Activated T-cell treated with anti-CD3 and anti-CD28 coated beads, Interleukin-2, amount 50 U/mL, for 72 hours (primary cell): Measurements from ENCODE around the gene CCDC30. TPM values are rescaled to one million over a fixed set of nuclear protein-coding genes. Genes with fewer than 3 reads are reported as not detected.
"Not testable (repeated sequence)": the region's sequence is repeated elsewhere in the genome, so short reads cannot be mapped to it uniquely, and the experiment has no call there.

Experiments
- ATAC-seq, 2 donors: fragments of 150-1000 bp; cut with Tn5 transposase; replicated peaks in 1 of 2; 2 replicates each; pipeline ENCODE4 v1.10.0; 2021; ENCODE audit warnings: moderate library complexity in 2 of 2, mild to moderate bottlenecking in 1 of 2
- DNase-seq, 2 donors: peaks; one replicate each; pipeline ENCODE4 v3.0.0; 2021 to 2022; ENCODE audit warnings: mixed read lengths in 1 of 2
- H3K27ac Mint-ChIP-seq: one replicate; pipeline ENCODE4 v1.8.0; 2022; ENCODE audit warnings: mild to moderate bottlenecking, moderate library complexity, mixed read lengths
- H3K27me3 Mint-ChIP-seq: one replicate; pipeline ENCODE4 v1.8.0; 2022; ENCODE audit warnings: low read depth, mixed read lengths
- H3K36me3 Mint-ChIP-seq, 2 donors: one replicate each; pipeline ENCODE4 v1.8.0; 2022; ENCODE audit warnings: mixed read lengths in 2 of 2, mild to moderate bottlenecking in 1 of 2; ENCODE audit not compliant: insufficient read depth in 2 of 2
- H3K4me1 Mint-ChIP-seq: one replicate; pipeline ENCODE4 v1.8.0; 2022; ENCODE audit warnings: low read depth, mixed read lengths
- H3K4me3 Mint-ChIP-seq, 2 donors: one replicate each; pipeline ENCODE4 v1.8.0; 2022; ENCODE audit warnings: mild to moderate bottlenecking in 2 of 2, mixed read lengths in 2 of 2, moderate library complexity in 2 of 2
- H3K9me3 Mint-ChIP-seq, 2 donors: one replicate each; pipeline ENCODE4 v1.8.0; 2022; ENCODE audit warnings: mixed read lengths in 2 of 2
- total RNA-seq, 2 donors: library from RNA; stranded (reverse); gene quantifications; one replicate each; pipeline ENCODE4 v1.2.3, GENCODE V29; 2022

CCDC30 gene
- total RNA-seq, 2 donors from 2014 or later = 2.7 to 3.0 TPM

DNA sequence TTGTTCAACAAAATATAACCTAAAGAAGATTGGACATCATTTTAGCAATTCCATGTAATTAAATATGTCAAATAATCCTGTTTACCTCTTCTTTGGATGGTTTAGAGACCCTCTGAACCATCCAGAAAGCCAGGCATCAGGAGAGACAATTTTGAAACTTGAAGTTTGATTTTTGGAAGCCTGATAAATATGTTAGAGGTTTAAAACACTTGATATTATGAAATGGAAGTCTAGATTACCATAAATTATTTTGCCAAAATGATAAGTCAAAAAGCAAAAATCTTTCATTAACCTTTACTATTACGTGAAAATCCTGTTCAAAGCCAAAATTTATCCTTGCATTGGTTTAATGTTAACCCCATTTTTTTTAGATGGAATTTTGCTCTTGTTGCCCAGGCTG is 43.5 kb downstream of the CCDC30 start:
- peaks cover 0 to 5% of the 10 kb centered on the region in 2 donors for H3K9me3 Mint-ChIP-seq
- H3K4me3 Mint-ChIP-seq = no peak overlapping the region
- H3K27me3 Mint-ChIP-seq = no peaks in the 10 kb centered on the region
- H3K4me1 Mint-ChIP-seq = no peaks in the 10 kb centered on the region
- H3K36me3 Mint-ChIP-seq = peaks cover 7 to 9% of the 10 kb centered on the region in 2 donors
- no peak overlapping the region for H3K27ac Mint-ChIP-seq
- no peak for DNase-seq
- ATAC-seq = no peak

DNA sequence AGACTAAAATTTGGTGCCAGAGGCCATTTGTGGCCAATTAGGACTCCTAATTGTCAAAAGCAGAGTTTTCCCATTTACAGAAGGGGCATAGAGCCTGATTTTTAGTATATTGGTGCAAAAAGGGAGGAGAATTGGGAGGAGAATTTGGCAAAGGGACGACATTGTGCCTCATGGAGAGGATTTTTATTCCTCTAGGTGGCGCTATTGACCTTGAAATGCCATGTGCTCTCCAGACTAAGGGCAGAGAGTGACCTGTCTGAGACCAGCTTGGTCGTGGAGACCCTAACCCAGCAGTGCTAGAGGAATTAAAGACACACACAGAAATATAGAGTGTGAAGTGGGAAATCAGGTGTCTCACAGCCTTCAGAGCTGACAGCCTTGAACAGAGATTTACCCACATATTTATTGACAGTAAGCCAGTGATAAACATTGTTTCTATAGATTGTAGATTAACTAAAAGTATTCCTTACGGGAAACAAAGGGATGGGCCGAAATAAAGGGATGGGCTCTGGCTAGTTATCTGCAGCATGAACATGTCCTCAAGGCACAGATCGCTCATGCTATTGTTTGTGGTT is 48.6 kb downstream of the CCDC30 start:
- peak in 1 of 2 donors; percentile 5 for DNase-seq
- H3K36me3 Mint-ChIP-seq, H3K27me3 Mint-ChIP-seq, H3K4me1 Mint-ChIP-seq, ATAC-seq, H3K9me3 Mint-ChIP-seq, H3K4me3 Mint-ChIP-seq, H3K27ac Mint-ChIP-seq: not testable (repeated sequence)

DNA sequence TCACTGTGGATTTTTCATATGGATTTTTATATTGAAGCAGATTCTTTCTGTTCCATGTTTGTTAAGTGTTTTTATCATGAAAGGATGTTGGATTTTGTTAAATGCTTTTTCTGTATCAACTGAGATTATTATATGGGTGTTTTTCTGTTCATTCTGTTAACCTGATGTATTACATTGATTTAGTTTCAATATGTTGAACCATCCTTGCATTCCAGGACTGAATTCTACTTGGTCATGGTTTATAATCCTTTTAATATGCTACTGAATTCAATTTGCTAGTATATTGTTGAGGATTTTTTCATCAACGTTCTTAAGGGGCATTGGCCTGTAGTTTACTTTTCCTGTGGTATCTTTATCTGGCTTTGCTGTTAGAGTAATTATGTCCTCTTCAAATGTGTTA is 55.8 kb downstream of the CCDC30 start:
- DNase-seq = no peak
- Mint-ChIP-seq H3K27me3 (no peaks in the 10 kb centered on the region), H3K4me1 (no peaks in the 10 kb centered on the region), H3K9me3 (peaks cover 15 to 27% of the 10 kb centered on the region in 2 donors), H3K27ac (no peak overlapping the region), H3K4me3 (no peak overlapping the region), H3K36me3 (peaks cover 15 to 25% of the 10 kb centered on the region in 2 donors)
- no peak for ATAC-seq

DNA sequence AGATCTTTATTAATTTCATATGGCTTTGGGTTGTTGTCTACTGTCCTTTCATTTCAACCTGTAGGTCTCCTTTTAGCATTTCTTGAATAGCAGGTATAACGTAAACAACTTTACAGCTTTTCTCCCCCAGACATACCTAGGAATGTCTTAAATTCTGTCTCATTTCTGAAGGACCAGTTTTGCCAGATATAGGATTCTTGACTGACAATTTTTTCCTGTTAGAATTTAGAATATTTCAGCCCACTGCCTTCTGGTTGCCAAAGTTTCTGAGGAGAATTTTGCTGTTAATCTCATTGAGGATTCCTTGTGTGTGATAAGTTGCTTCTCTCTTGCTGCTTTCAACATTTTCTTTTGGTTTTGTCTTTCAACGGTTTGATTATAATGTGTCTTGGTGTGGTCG is 60.1 kb downstream of the CCDC30 start:
- no peak overlapping the region for H3K27ac Mint-ChIP-seq
- H3K4me3 Mint-ChIP-seq = no peak overlapping the region
- peaks cover 19 to 24% of the 10 kb centered on the region in 2 donors for H3K36me3 Mint-ChIP-seq
- H3K4me1 Mint-ChIP-seq = no peaks in the 10 kb centered on the region
- no peak for ATAC-seq
- H3K27me3 Mint-ChIP-seq = no peaks in the 10 kb centered on the region
- peaks cover 13 to 22% of the 10 kb centered on the region in 2 donors for H3K9me3 Mint-ChIP-seq
- DNase-seq = no peak

DNA sequence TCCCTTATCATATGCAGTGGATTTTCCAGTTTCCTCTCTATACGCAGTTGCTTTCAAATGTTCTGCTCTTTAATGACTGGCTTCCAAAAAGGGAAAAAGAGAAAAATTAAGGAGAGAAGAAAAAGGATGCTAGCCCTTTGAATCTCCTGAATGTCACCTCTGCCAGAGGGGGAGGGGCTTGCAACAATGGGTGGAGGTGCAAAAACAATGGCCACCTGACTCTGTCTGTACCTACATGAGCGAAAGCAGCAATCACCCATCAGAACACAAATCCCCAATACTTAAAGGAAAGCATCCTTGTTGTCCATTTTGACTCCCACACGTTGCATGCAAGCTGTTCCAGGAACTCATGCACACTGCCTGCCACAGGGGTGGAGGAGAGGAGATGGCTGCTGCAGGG is 61.2 kb downstream of the CCDC30 start:
- Mint-ChIP-seq H3K27me3 (no peaks in the 10 kb centered on the region), H3K36me3 (peaks cover 16 to 19% of the 10 kb centered on the region in 2 donors), H3K27ac (no peak overlapping the region), H3K4me3 (no peak overlapping the region), H3K9me3 (peaks cover 11 to 17% of the 10 kb centered on the region in 2 donors), H3K4me1 (no peaks in the 10 kb centered on the region)
- ATAC-seq (no peak), DNase-seq (no peak)

DNA sequence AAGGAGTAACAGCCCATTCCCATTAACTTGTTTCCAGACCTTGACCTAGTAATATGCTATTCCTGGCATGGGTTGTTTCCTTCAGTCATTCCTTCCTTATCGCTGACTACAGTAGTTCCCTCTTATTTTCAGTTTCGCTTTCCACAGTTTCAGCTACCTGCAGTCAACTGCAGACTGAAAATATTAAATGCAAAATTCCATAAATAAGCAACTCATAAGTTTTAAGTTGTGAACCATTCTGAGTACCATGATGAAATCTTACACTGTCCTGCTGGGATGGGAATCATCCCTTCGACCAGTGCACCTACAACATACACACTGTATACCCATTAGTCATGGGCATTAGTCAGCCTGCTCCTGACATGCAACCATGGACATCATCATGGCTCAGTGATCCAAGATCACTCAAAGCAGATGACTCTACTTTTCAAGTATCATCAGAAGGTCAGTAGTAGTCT is 66.7 kb downstream of the CCDC30 start:
- Mint-ChIP-seq H3K4me3 (peak overlapping the region; percentile 25 to 79), H3K27me3 (no peaks in the 10 kb centered on the region), H3K9me3 (peaks cover 0 to 2% of the 10 kb centered on the region in 2 donors), H3K36me3 (no peaks in the 10 kb centered on the region), H3K27ac (peak overlapping the region; percentile 62), H3K4me1 (peaks cover 10% of the 10 kb centered on the region)
- DNase-seq (peak; percentile 2 to 6), ATAC-seq (peak; percentile 65 to 94)

DNA sequence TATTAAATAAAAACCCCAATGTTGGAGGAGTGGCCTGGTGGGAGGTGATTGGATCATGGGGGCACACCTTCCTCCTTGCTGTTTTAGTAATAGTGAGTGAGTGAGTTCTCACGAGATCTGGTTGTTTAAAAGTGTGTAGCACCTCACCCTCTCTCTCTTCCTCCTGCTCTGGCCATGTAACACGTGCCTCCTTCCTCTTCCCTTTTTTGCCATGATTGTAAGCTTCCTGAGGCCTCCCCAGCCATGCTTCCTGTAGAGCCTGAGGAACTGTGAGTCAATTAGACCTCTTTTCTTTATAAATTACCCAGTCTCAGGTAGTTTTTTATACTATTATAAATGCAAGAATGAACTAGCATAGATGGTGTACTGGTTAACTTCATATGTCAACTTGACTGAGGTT is 68.0 kb downstream of the CCDC30 start:
- DNase-seq (no peak), ATAC-seq (no peak)
- H3K36me3 Mint-ChIP-seq = no peaks in the 10 kb centered on the region
- no peak overlapping the region for H3K4me3 Mint-ChIP-seq
- no peaks in the 10 kb centered on the region for H3K27me3 Mint-ChIP-seq
- peaks cover 0 to 2% of the 10 kb centered on the region in 2 donors for H3K9me3 Mint-ChIP-seq
- no peak overlapping the region for H3K27ac Mint-ChIP-seq
- H3K4me1 Mint-ChIP-seq = peaks cover 10% of the 10 kb centered on the region

DNA sequence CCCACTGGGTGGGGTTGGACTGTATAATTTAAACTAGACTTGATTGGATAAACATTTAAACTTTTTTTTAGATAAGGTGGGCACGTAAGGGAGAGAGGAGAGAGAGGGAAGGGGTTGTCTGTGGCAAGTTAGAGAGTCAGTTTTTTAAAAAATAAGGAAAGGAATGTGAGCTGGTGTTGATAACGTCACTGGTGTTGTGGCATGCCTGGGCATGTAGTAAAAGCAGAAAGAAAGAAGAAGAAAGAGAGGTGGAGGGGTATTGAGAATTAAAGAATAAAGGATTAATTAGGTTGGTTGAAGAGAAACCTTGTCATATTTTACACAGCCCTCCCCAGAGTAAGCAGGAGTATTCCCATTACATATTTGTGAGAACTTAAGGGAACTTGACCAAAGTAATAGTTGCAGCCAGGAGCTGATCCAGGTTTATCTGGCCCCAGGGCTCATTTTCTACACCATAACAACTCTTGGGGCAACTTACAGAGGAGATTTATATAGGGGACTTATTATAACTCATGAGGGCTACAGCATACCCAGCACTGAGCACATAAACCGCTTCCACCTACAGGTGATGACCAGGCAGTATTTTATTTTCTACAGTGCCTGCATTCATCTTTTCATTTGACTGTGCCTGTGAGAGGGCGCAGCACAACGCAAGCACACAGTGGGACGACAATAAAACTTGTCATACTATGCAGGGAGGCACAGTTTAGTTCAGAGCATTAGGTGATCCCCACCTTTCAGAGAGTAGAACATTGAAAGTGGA is 70.2 kb downstream of the CCDC30 start:
- H3K36me3 Mint-ChIP-seq = peaks cover 2% of the 10 kb centered on the region in 2 donors
- peaks cover 1 to 6% of the 10 kb centered on the region in 2 donors for H3K9me3 Mint-ChIP-seq
- H3K27me3 Mint-ChIP-seq = no peaks in the 10 kb centered on the region
- peak overlapping the region; percentile 69 for H3K27ac Mint-ChIP-seq
- peaks cover 10% of the 10 kb centered on the region for H3K4me1 Mint-ChIP-seq
- ATAC-seq = no peak
- no peak overlapping the region for H3K4me3 Mint-ChIP-seq
- no peak for DNase-seq

DNA sequence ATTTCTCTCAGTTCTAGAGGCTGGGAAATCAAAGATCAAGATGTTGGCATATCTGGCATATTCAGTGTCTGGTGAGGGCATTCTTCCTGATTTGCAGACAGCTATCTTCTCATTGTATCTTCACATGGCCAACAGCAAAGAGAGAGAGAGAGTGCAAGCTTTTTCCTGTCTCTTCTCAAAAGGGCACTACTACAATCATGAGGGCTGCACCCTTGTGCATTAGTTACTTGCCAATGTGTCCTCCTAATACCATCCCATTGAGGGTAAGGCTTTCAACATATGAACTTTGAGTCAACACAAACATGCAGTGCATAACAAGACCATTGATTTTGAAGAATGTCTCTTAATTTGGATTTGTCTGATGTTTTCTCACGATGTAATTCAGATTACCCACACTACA is 78.0 kb downstream of the CCDC30 start:
- H3K36me3 Mint-ChIP-seq = peaks cover 2% of the 10 kb centered on the region in 2 donors
- DNase-seq (no peak), ATAC-seq (no peak)
- no peaks in the 10 kb centered on the region for H3K4me1 Mint-ChIP-seq
- H3K4me3 Mint-ChIP-seq = no peak overlapping the region
- H3K27ac Mint-ChIP-seq = no peak overlapping the region
- peaks cover 1 to 4% of the 10 kb centered on the region in 2 donors for H3K9me3 Mint-ChIP-seq
- H3K27me3 Mint-ChIP-seq = no peaks in the 10 kb centered on the region

DNA sequence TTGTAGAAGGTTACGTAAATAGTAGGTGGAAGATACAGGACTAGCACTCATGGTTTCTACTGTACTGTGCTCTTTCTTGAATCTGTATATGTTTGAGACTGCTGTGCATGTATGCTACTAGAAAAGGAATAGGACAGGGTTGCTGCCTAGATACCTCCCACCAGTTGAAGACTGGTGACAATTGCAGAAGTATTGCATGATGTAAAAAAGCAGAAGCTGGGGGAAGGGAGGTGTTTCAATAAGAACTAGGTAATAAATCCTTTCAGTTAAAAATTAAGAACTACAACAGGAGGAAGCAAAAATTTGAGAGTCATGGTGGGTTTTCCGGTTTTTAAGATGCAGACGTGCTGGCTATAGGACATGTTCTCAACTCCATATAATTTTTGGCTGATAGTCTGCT is 88.1 kb downstream of the CCDC30 start:
- Mint-ChIP-seq H3K9me3 (no peaks in the 10 kb centered on the region), H3K36me3 (no peaks in the 10 kb centered on the region), H3K4me3 (no peak overlapping the region), H3K27ac (no peak overlapping the region), H3K27me3 (no peaks in the 10 kb centered on the region), H3K4me1 (no peaks in the 10 kb centered on the region)
- DNase-seq = no peak
- ATAC-seq = no peak

DNA sequence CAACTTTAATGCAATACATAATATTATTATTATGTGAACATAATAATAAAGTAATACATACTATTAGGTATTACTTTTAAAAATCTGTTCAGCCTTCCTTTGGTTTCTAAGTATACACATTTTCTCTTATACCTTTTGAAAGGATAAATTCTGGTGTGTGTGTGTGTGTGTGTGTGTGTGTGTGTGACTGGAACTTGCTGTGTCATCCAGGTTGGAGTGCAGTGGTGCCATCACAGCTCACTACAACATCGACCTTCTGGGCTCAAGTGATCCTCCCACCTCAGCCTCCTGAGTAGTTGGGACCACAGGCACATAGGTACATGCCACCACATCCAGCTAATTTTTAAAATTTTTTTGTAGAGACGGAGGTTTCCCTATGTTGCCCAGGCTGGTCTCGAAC is 88.5 kb downstream of the CCDC30 start:
- Mint-ChIP-seq H3K4me1 (no peaks in the 10 kb centered on the region), H3K4me3 (no peak overlapping the region), H3K36me3 (no peaks in the 10 kb centered on the region), H3K9me3 (no peaks in the 10 kb centered on the region), H3K27ac (no peak overlapping the region), H3K27me3 (no peaks in the 10 kb centered on the region)
- DNase-seq (no peak), ATAC-seq (no peak)

DNA sequence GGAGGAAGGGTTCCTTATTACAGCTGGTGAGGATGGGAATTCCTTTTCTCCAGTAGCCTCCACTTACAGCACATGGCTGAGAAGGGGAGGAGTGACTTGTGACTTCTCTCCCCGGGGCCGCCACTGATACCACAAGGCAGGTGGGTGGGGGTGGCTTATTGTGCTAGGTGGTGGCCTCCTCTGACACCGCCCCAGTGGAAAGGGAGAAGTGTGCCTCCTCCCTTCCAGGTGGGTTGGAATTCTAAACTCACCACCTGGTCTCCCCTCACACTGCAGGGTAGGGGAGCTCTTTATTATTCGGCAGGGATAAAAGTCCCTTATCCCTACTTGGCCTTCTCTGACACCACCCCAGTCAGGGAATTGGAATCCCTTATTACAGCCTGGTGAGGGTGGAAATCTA is 89.5 kb downstream of the CCDC30 start:
- no peaks in the 10 kb centered on the region for H3K4me1 Mint-ChIP-seq
- no peak for DNase-seq
- H3K27me3 Mint-ChIP-seq = no peaks in the 10 kb centered on the region
- no peak overlapping the region for H3K4me3 Mint-ChIP-seq
- no peaks in the 10 kb centered on the region for H3K36me3 Mint-ChIP-seq
- H3K9me3 Mint-ChIP-seq = no peaks in the 10 kb centered on the region
- no peak for ATAC-seq
- no peak overlapping the region for H3K27ac Mint-ChIP-seq

DNA sequence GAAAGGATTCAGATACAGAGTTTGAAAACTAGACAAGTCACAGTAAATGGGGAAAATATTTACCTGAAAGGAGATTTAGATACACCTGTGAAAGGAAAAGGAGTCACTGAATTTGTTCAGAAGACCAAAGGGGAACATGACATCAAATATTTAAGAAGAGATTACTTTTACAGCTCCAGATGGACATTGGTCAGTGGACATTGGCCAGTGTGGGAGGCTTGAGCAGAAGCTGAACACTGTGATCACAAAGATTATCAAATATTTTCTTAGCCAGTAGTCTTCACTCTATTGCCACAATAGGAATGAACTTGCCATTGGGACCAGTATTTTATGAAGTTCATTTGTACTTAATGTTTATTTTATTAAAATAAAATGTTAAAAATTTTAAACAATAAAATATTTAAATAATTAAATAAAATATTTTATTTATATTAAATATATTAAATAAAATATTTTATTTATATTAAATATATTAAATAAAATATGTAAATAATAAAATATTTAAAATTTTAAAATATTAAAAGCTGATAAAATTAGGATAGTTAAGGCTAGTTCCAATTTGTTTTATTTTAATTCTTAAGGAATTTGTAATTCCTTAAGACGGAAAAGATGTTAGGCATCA is 94.3 kb downstream of the CCDC30 start:
- no peaks in the 10 kb centered on the region for H3K27me3 Mint-ChIP-seq
- H3K4me1 Mint-ChIP-seq = no peaks in the 10 kb centered on the region
- no peak overlapping the region for H3K4me3 Mint-ChIP-seq
- ATAC-seq (no peak), DNase-seq (no peak)
- peaks cover 4% of the 10 kb centered on the region in 2 donors for H3K9me3 Mint-ChIP-seq
- H3K36me3 Mint-ChIP-seq = peaks cover 0 to 5% of the 10 kb centered on the region in 2 donors
- H3K27ac Mint-ChIP-seq = no peak overlapping the region
